GM19099 (cell line): ENCODE results near the gene INF2.

Experiments
- POLR2A ChIP-seq: IDR thresholded peaks from 3 replicates; pipeline ENCODE4 v1.6.1; 2011; ENCODE audit warnings: low read depth; ENCODE audit not compliant: insufficient read length; ENCODE audit errors: extremely low read depth

INF2 gene

DNA sequence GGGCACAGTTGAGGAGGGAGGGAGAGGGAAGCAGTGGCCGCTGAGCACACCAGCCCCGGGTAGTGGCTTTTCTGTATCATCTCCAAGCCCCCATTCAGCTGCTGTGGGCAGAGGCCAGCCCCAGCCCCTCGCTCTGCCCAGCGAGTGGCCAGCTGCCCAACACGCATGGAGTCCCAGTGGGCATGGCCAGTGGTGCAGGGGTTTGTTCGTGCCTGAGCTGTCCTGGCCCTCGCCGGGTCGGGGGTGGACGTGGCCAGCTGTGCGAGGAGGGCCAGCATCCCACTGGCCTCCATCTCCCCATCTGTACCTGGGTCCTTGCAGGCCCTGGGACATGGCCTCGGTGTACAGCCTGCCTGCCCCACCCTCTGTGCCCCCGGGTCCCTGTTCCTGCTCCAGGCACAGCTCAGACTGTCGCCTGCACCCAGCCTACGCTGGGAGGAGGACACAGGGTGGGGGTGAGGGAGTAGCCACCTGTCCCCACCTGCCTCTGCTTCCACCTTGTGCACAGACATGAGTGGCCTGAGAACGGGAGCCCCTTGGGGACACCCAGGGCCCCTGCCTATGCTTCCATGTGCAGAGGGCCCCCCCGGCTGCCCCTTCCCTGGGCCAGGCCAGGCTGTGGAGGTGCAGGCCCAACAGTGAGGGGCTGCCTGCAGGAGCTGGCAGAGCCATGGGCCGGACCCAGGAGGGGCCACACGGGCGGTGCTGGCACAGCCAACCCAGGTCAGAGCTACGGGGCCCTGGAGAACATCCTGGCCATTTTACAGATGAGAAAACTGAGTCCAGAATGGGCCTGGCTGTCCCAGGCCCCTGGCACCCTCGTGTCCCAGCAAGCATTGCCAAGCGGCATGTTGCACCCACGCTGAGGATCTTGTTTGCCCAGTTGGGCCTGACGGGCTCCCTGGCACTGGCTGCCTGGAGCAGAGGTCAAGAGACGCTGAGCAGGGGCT, 4.3 kb downstream of the INF2 start:
- no peak for TF ChIP-seq POLR2A

GRCh38 chr14:104694475-104694950, 5.1 kb downstream of the INF2 start:
- no peak for TF ChIP-seq POLR2A

GRCh38 chr14:104694991-104695659, 5.7 kb downstream of the INF2 start:
- TF ChIP-seq POLR2A = no peak

DNA sequence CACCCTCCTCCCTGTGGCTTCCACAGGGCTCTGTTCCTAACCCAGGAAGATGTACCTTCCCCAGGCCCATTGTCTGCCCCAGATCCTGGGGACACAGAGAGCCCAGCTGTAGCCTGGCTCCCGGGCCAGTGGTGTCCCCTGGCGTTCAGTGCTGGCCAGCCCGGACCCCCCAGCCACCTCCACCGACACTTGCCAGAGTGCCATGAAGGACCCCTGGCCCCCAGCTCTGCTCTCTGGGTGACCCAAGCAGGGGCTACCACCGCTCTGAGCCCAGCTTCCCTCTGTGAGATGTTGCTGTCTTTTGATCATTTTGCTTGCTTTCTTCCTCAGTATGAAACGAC, 6.2 kb downstream of the INF2 start:
- TF ChIP-seq POLR2A = no peak

GRCh38 chr14:104696671-104697316, 7.4 kb downstream of the INF2 start:
- TF ChIP-seq POLR2A = no peak

DNA sequence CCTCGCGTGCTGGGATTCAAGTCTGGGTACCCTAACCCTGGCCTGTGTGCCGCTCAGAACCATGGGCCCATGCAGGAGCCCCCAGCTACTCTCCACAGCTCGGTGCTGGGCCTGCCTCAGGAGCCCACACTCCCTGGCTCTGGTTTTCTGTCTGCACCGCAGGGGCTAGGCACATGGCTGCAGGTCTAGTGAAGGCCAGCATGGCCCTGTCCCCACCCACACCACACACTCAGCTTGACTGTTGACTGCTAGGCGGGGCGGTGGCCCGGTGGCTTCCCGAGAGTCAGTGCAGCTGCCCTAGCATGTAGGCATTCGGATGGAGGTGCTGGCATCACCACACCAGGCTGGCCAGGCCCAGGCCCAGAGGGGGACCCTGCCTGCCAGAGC, 7.9 kb downstream of the INF2 start:
- no peak for TF ChIP-seq POLR2A

DNA sequence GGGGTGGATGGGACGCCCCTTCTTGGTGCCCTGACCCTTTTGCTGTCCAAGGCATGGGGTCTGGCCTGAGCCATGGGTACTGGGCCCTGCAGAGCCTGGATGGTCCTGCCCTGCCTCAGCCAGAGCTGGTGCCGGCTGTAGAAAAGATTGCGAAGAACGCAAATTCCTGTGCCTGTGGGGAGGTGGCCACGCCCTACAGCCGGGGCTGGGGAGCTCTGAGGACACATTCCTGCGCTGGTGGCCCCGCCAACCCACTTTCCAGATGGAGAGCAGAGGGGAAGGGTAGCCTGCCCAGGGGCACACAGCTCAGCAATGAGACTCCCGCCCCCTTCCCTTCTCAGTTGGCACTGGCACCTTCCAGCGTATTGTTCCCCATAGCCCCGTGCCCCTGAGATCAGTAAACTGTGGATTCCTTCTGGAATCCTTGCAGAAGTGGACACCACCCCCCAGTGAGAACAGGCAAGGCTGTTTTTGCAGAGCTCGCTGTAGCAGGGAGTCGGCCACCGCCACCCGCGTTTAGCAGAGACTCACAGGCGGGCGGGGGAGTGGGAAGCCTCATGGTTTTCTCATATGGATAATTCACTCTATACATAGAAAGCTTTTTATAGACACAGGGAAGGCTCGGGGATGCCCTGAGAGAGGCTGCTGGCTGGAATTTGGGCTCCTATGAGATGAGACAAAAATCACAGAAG, 8.6 kb downstream of the INF2 start:
- no peak for TF ChIP-seq POLR2A

- no peak for TF ChIP-seq POLR2A
Measured at GRCh38 chr14:104698688-104699425, 9.4 kb downstream of the INF2 start.

DNA sequence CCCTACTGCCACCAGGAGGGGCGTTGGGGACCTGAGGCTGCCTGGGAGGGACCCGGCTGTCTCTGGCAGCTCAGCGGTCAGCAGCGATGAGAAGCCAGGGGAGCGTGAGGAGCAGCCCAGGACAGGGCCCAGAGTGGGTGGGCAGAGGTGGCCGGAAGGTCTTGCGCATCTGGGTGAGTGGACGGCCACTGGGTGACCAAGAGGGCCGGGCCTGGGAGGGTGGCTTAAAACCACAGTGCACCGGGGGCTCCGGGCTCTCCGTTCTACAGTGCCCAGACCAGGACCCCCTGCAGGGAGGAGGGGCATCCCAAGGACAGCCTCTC, 10.0 kb downstream of the INF2 start:
- no peak for TF ChIP-seq POLR2A

DNA sequence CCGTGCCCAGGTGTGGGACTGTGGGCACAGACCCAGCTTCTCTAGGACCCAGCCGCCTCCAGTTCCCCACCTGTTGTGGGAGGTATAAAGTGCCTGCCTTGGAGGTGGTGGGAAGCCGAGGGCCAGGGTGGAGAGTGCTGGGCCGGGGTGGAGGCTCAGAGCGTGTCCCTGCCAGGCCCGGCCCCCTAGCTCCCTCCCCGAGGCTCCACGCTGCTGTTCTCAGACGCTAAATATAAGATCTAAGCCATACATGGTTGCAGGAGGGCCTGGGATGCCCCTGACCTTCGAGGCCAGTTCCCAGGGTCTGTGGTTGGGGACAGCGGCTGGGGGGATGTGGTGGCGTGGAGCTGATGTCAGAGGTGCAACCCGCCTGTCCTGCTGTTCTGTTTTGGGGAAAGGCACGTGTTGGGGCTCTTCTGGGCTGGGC, 10.8 kb downstream of the INF2 start:
- TF ChIP-seq POLR2A = no peak

DNA sequence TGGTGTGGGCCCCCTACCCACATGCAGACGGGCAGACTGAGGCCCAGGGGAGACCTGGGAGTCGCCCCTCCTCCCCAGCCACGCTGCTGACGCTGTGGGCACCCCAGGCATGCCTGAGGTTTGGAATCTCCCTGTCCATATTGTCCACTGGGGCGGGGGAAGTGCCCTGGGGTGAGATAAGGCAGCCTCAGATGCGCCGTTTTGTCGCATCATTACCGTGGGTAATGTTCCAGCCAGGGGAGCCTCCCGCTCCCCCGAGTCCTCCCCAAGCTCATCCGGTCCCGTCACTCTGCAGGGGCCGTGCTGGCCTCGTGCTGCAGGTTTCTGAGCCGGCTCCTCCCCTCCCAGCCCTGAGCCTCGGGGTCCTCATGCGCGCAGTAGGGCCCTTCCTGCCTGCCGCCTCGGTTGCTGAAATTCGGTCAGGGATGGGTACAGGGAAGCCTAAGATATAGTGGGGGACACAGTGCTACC, 11.4 kb downstream of the INF2 start:
- no peak for TF ChIP-seq POLR2A

DNA sequence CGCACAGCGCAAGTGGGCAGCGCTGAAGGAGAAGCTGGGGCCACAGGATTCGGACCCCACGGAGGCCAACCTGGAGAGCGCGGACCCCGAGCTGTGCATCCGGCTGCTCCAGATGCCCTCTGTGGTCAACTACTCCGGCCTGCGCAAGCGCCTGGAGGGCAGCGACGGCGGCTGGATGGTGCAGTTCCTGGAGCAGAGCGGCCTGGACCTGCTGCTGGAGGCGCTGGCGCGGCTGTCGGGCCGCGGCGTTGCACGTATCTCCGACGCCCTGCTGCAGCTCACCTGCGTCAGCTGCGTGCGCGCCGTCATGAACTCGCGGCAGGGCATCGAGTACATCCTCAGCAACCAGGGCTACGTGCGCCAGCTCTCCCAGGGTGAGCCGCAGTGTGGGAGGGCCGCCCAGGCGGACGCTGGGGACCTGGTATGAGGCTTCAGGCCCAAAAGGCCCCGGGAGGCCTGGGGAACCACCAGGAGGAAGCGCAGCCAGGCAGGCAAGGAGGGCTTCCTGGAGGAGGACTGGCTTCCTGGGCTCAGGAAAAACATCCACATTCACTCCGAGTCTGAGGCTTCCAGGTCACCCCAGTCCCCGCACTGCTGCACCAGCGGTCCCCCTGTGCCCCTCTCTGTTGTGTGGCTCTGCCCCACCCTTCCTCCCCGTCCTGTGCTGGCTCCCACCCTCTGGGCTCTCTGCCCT, 12.1 kb downstream of the INF2 start:
- TF ChIP-seq POLR2A = no peak

DNA sequence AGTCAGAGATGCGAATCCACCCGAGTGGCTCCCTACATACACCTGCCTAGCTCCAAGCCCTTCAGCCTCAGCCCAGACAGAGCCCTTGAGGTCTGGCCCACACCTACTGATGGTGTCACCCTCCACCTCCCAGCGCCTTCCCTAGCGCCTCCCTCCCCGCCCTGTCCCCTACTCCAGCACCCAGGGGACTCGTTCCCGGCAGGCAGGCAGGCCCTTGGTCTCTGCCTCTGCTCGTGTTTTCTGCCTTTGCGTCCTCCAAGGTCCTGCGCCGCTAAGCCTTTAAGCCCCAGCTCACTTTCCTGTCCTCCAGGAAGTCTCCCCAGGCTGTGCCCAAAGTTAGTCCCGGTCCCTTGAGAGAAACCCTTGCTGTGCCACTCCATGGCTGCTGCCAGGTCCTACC, 12.7 kb downstream of the INF2 start:
- TF ChIP-seq POLR2A = no peak

GRCh38 chr14:104702673-104703072, 13.3 kb downstream of the INF2 start:
- TF ChIP-seq POLR2A = no peak
